GM21360 (cell line): ENCODE results near the gene APPL2.
"Not testable (repeated sequence)": the region's sequence is repeated elsewhere in the genome, so short reads cannot be mapped to it uniquely, and the experiment has no call there.

ENCODE experiments used
- ATAC-seq: cut with Tn5 transposase; IDR thresholded peaks from one replicate; pipeline ENCODE4 v1.9.1; 2021; ENCODE audit warnings: mild to moderate bottlenecking, moderate library complexity; ENCODE audit not compliant: unreplicated experiment

Gene APPL2

DNA sequence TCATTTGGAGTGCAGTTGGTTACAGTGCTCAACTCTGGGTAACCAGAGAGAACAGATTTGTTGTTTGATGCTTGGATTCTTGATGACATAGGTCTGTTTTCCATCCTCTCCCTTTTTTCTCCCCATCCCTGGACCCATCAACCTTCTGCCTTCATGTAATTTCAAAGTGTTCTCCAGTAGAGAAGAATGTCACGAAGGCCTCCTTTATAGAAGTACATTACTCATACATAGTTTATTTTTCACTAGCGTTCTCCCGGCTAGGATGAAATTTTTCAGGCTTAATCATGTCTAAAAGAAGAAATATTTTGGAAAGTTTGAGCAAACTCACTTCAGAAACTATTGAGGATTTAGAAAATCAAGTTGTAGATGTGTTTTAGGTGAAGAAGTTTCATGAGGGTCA lies 20.9 kb upstream of the APPL2 start:
- ATAC-seq, result no peak

DNA sequence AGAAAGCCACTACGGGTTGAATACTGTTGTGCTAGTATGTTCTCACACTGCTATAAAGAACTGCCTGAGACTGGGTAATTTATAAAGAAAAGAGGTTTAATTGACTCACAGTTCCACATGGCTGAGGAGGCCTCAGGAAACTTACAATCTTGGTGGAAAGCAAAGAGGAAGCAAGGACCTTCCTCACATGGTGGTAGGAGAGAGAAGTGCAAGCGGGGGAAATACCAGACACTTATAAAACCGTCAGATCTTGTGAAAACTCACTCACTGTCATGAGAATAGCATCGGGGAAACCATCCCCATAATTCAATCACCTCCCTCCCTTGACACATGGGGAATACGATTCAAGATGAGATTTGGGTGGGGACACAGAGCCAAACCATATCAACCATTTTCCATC lies 20.5 kb upstream of the APPL2 start:
- not testable (repeated sequence) for ATAC-seq

DNA sequence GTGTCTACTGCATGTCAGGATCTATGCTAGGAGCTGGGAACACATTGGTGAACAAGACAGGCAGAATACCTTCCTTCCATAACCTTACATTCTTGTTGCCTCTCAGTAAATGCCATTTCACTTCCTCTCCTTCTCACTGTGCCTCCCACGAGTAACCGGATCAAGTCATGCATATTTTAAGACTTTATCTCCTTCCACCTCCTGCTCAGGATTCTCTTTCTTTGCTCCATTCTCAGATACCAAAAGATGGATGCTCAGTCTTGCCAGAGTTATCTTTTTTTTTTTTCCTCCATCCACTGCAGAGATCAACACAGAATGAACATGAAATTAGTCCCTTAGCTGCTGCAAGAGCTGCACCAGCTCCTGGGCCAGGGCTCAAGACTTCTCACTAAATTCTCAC lies 20.0 kb upstream of the APPL2 start:
- ATAC-seq, result no peak

DNA sequence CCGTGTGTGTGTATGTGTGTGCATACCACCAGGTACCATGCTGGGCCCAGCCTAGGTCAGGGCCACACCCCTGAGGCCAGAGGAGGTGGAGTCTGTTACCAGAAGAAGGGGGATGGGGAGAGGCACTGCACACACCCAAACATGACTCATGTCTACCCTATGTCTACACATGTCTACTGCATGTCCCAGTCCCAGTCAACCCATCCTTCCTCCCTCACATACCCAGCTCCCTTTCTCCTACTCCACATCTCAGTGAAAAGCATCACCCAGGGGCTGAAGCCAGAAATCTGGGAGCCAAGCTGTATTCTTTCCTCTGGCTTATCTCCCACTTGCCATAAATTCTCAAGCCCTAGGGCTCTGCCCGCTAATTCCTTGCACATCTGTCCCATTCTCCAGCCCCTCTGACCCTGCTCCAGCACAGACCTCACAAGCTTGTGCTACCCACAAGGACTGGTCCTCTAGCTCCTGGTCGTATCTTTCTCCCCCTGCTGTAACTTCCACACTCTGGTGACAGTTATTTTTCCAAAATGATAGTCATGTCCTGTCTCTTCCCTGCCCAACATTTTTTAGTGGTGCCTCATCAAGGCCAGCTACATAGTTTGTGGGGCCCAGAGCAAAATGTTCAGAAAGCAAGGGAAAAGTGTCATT lies 18.0 kb upstream of the APPL2 start:
- ATAC-seq, result no peak

DNA sequence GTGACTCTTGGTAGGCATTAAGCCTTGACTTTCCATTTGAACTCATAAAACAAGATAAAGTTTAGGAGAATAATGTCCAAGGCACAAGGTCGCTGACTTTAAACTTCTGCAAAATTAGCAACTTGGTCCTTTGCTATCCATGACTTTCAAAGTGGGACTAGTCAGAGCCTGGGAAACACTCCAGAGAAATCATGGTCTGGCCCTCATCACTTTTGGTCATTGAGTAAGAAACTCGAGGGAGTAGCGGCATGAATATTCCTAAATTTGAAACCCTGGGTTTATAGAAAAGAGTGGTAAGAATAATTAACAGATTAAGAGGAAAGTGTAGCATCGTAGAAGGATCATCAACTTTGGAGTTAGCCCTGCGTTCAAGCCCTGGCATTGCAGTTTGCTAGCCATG lies 16.9 kb upstream of the APPL2 start:
- ATAC-seq, result no peak

DNA sequence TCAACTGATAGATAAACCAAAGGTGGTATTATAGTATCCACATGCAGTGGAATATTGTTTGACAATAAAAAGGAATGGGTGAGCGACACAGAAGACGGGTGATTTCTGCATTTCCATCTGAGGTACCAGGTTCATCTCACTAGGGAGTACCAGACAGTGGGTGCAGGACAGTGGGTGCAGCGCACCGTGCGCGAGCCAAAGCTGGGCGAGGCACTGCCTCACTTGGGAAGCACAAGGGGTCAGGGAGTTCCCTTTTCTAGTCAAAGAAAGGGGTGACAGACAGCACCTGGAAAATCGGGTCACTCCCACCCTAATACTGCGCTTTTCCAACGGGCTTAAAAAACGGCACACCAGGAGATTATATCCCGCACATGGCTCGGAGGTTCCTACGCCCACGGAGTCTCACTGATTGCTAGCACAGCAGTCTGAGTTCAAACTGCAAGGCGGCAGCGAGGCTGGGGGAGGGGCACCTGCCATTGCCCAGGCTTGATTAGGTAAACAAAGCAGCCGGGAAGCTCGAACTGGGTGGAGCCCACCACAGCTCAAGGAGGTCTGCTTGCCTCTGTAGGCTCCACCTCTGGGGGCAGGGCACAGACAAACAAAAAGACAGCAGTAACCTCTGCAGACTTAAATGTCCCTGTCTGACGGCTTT lies 9.9 kb upstream of the APPL2 start:
- not testable (repeated sequence) for ATAC-seq

DNA sequence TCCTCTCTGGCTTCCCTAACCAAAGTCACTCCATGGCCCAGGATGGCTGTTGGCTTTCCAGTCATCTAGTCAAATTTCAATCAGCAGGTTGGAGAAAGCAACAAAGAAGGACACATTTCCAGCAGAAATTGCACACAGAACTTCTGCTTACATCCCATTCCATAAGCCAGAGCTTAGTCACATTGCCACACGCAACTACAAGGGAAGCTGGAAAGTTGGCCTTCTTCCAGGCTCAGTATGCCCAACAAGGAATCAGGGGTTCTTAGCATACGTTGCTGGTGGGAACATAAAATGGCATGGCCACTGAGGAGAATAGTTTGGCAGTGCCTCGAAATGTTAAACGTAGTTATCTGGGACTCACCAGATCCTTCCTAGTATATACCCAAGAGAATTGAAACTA lies 9.3 kb upstream of the APPL2 start:
- ATAC-seq, result no peak

DNA sequence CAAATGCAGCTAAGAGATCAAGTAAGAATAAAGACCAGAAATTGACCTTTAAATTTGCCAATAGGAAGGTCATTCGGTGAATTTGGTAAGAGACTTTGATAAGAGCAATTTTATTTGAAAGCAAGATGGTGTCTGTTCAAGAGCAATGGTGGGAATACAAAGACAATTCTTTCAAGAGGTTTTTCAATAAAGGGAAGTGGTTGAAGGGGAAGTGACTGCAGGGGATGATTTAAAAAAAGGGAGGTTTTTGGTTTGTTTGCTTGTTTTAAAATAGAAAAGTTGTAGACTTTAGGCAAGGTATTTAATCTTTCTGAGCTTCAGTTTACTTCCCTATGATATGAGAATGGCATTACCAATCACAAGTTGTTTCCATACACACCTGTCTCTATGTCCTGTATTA lies 4.3 kb upstream of the APPL2 start:
- no peak for ATAC-seq

DNA sequence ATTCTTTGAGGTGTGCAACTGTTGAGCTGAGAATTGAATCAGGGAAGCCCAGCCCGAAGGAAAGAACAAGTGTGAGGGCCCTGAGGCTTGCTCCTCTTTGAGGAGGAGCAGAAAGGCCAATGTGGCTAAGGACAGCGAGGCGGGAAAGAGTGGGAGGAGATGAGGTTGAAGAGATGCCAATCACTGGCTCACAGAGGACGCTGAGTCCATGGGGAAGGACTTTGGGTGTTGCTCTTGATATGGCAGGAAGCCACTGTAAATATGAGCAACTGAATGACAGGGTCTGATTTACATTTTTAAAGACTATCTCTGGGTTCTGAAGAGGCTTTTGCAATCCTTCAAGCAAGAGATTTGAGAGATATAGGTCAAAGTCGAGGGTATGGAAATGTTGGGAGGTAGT lies 3.3 kb upstream of the APPL2 start:
- ATAC-seq, result no peak

DNA sequence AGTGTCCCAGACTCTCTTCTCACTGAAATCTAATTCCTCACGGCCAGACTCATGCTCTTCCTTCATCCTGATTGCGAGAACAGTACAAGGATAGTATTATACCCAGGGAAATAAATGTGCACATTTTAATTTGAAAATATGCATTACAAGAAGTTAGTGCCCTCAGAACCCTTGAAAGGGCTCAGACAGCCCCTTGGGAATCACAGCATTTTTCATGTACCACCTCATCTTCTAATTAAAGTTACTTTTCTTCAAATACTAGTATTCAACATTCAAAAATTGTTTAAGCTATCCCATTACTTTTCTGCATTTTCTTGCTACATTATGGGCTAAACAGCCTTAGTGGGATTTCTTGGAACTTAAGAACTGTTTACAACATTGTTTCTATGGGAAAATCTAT lies 1.7 kb upstream of the APPL2 start:
- no peak for ATAC-seq

DNA sequence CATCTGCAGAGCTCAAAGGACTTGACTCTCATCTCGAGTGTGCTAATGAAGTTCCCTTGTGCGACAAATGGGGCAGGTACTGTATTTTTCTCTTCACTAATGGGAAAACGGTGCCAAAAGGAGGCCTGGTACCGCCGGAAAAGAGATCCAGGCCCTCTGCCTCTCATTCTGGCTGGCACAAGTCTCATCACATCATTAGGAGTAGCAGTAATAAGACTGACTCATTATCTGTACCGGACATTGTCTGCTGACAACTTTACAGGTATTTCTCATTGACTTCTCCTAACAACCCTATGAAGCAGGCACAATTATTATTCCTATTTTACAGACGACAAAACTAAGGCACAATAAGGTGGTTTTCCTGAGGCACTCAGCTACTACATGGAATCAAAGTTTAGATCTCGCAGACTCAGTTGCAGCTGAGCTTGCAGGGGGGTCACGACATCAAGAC lies 668 bp downstream of the APPL2 start:
- peak; percentile 2 for ATAC-seq

DNA sequence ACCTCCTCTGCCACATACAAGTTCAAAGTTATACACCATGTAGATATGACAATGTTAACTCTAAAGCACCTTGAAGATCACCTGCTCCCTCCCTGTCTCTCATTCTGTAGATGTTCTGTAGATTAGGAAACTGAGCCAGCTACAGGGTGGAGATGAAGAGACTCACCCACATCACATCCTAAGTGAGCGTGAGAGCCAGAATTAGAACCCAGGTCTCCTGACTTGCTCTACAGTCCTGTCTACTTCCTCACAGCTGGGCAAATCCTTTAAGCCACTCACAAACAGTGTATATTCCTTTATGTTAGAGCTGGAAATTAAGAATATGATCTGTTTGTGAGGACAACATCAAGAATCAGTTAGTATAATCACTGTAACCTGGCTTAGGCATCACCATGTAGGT lies 1.8 kb downstream of the APPL2 start:
- ATAC-seq, result no peak

DNA sequence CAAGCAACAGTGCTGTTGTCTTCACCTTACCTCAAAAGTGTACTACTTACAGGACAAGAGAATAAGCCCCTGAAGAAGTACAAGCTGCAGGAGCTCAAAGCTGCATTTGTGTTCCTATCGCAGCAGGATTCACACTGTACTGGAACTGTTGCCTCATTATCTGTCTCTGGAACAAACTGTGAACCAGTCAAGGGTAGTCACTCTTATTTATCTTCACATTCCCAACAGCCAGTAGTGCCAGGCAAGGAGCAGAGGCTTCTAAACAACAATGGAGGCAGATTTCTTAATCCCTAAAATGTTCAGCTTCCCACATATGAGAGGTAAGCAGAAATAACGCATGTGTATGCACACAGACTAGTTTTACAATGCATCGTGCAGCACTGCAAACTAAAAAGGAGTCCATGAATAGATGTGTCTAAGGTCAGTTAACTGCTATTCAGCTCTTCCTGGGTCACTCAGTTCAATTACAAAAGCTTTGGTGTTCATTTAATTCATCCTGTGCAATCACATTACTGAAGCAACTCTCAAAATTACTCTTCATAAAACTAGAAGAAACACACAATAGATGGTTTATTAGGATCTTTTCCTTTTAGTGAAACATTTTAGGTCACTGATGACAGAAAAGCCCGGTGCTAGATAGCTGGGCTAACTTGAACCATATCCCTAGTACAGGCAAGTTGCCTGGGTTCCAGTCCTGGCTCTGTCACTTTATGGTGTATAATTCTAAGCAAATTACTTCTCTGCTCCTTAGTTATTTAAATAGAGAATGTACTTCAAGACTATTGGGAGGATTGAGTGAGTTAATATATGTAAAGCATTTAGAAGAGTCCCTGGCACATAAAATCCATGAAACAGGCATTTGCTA lies 2.7 kb downstream of the APPL2 start:
- ATAC-seq, result no peak

DNA sequence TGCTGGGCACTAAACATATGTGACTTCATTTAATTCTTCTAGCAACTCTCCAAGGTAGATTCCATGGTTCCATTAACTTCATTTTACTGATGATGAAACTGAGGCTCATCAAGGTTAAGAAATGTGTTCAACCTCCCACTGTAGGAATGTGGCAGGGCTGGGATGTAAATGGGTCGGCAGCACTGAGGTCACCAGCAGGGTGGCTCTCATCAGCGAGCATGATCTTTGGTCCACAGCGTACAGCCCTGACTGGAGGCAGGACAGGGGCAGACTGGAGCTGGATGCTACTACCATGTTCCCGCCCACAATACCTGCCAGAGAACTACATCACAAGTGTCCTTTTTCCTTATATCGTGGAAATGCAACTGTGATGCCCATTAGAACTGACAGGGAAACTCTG lies 4.6 kb downstream of the APPL2 start:
- no peak for ATAC-seq

DNA sequence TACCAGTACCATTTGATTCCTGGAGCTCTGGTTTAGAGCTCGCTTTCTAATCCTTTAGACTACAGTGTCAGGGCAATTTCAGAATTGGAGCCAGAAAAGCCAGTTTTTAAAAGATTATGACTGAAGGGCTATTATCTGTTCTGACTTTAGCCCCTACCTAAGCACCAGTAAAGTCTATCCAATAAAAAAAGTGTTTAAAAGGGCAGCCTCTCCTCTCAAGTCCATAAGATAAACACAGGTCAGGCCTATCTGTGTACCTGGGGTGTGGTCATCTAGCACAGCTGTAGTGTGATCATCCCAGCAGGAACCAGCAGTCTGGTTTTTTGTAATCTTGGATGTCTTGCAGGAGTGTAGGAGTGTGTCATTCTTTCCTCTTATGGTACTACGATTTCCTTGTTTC lies 6.6 kb downstream of the APPL2 start:
- ATAC-seq, result no peak

DNA sequence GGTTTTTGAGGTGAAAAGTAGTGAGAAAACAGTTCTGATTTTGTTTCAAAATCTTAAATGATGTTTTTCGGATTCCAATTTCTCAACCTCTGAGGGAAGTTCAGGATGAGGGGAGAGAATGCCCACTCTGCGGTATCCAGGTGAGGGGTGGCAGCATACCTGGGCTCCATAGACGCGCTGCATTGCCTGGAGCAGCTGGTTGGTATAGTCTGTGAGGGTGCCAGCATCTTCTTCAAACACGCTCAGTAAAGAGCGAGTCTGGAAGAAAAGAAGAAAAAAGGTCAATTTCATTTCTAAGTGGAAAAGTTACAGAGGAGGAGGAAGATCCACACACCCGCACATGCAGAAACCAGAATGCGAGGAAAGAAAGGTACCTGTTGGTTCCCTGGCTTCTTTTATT lies 7.0 kb downstream of the APPL2 start:
- no peak for ATAC-seq

DNA sequence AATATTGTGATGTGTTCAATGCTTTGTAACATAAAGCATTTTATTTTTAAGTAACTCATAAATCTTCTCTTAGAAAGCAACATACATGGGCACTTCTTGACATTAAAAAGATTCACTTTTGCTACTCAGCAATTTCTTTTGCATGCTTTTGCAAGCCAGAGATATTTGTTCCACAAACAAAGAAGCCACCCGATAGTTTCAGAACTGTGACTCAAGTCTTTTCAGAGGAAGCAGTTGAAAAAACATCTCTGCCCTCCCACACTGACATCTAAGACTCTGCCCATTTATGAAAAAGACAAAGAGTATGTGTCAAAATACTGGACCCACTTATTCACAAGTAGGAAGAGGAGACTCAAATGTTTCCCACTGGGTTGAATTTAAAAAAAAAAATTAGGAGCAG lies 7.5 kb downstream of the APPL2 start:
- ATAC-seq, result no peak

DNA sequence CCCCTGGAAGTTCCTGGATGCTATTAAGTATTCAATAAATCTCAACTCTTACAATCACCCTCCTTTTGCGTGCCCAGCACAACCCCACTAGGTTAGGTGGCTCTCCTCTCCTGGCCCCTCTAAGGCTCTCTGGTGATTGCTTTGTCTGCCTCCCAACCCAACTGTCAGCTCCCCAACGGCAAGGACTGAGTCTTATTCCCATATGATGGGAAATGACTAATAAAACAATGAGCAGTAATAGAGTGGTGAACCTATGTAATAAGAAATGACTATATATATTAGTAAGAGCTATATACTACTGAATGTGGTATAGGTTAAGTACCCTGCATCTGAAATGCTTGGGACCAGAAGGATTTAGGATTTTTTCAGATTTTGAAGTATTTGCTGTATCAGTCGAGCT lies 8.1 kb downstream of the APPL2 start:
- ATAC-seq, result no peak

DNA sequence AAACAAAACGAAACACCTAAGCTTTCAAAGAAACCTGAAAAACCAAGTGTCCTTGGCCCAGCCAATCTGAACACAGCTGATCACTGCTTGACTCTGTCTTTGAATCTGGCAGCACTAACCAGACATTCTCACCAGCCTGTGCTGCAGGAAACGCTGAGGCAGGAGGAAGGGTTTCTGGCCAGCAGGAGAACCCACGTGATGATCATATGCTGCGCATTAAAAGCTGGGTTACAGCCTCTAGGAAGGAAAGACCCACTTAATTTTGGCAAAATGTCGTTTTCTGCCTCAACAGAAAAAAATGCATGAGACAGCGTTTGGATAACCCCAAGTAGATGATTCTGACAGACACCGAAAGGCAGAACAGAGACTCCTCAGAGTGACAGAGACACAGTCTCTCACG lies 9.8 kb downstream of the APPL2 start:
- ATAC-seq, result peak; percentile 72

DNA sequence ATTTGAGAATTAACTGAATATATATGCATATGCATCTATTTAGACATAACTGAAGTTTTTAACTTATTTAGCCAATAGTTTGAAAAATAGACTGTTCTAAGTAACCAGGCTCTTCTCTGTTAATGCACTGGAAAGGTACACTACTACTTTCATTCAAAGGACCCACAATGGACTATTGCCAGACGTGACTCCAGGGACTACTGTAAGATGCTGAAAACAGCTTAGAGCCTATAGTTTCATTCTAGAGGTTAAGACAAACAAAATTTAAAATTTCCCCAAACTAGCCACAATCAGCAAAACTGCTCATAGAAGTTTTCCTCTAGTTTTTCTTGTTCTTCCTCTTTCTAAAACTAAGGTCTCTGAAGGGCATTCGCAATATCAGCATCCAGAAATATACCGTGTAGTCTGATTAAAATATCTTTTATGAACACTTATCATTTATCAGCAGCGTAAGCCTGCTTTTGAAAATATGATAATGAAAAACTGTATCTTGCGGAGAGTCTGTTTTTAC lies 10.4 kb downstream of the APPL2 start:
- ATAC-seq, result no peak

DNA sequence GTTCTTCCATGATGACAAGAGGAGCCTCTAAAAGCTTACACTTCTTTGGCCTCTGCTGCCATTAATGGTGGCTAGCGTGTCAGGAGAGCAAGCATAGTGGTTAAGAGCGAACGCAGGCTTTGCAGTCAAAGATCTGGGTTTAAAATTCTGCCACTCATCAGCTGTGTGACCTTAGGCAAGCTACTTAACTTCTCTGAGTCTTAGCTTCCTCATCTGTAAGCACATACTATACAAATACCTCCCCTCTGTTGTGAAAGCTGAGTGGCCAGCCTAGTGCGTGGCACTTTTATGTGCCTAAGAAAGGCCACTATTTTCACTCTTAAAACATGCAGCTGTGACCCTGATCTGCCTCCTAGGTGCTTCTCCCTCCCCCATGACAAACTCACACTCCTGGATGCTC lies 11.6 kb downstream of the APPL2 start:
- no peak for ATAC-seq

DNA sequence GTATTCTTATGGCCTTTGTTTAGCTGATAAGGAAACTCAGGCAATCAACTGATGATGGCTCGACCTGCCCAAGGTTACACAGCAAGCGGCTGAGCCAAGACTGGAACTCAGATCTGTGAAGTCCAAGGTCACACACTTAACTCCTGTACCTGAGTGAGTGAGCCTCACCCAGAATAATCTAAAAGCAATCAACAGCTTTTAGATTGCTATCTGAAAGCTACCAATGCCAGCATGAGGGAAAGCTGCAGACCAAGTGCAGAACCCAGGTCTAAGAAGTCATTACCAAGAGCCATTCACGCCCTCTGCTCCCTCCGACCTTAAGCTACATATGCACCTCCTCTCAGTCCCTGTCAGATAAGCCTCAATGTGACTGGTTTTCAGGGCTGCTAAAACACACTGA lies 12.1 kb downstream of the APPL2 start:
- ATAC-seq, result no peak
